ENCODE measurements around the gene ZNF580. TPM values are rescaled to one million over a fixed set of nuclear protein-coding genes. Genes with fewer than 3 reads are reported as not detected.

Gene ZNF580
- total and polyA plus RNA-seq, 2 of the 13 experiments (the other 11 are each of a cell fraction or from before 2014, with no cell fraction given): 4.4 to 6.0 TPM

DNA sequence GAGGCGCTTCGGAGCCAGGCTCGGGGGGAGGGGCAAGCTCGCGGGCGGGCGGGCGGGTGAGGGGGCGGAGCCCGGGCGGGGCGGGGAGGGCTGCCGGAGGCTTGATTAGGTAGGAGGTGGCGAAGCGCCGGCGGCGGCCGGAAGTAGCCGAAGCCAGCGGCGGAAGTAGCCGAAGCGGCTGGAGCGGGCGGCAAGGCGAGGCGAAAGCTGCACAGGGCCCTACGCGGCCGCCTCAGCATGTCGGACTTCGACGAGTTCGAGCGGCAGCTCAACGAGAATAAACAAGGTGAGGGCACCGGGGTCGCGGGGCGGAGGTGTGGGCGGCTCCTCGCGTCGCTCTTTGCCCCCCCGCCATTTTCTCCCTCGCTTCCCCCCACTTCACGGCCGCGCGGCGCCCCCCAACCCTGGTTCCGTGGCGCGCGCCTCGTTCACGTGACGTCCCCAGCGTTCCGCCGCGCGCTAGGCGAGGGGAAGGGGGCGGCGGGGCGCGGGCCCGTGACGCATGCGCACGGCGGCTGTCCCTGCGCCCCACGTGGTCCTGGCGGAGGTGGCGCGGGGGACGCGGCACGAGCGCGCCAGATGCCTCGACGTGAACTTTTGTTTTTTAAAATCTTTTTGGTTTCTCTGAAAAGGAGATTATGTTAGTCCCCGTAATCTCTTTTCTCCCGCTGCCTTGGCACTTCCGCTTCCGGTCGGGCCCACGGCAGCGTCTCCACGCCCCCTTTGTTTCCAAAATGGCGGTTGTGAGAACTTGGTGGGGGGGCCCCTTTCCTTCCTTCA is 14.3 kb downstream of the ZNF580 start, which contains the start of gene U2AF2 (continued):
- TF ChIP-seq, protein P1, sequence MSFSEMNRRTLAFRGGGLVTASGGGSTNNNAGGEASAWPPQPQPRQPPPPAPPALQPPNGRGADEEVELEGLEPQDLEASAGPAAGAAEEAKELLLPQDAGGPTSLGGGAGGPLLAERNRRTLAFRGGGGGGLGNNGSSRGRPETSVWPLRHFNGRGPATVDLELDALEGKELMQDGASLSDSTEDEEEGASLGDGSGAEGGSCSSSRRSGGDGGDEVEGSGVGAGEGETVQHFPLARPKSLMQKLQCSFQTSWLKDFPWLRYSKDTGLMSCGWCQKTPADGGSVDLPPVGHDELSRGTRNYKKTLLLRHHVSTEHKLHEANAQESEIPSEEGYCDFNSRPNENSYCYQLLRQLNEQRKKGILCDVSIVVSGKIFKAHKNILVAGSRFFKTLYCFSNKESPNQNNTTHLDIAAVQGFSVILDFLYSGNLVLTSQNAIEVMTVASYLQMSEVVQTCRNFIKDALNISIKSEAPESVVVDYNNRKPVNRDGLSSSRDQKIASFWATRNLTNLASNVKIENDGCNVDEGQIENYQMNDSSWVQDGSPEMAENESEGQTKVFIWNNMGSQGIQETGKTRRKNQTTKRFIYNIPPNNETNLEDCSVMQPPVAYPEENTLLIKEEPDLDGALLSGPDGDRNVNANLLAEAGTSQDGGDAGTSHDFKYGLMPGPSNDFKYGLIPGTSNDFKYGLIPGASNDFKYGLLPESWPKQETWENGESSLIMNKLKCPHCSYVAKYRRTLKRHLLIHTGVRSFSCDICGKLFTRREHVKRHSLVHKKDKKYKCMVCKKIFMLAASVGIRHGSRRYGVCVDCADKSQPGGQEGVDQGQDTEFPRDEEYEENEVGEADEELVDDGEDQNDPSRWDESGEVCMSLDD (CRISPR knock-in tag; IDR thresholded peaks at IDR 0.05; ENCODE audit: borderline replicate concordance): no peak
- TF ChIP-seq ZNF383 (CRISPR knock-in tag; IDR thresholded peaks at IDR 0.05; ENCODE audit: borderline replicate concordance) (no peak), ZNF737 (CRISPR knock-in tag; IDR thresholded peaks at IDR 0.05; ENCODE audit: borderline replicate concordance) (no peak), TBL1XR1 (IDR thresholded peaks at IDR 0.05; ENCODE audit: borderline replicate concordance, low read length, partially characterized antibody) (peak; percentile 8), MZF1 (CRISPR knock-in tag; IDR thresholded peaks at IDR 0.05; ENCODE audit: borderline replicate concordance) (no peak), ZMAT3 (CRISPR knock-in tag; conservative IDR thresholded peaks at IDR 0.05) (no peak; the same call in 1 of the 2 replicates), CBX5 (CRISPR knock-in tag; IDR thresholded peaks at IDR 0.05; ENCODE audit: borderline replicate concordance) (no peak), NFKB2 (CRISPR knock-in tag; IDR thresholded peaks at IDR 0.05; ENCODE audit: borderline replicate concordance) (peak; percentile 54; the same call in 1 of the 2 replicates), XBP1 (CRISPR knock-in tag; IDR thresholded peaks at IDR 0.05) (no peak), NR3C1 (CRISPR knock-in tag; IDR thresholded peaks at IDR 0.05) (no peak), HNF4G (IDR thresholded peaks at IDR 0.05; ENCODE audit: borderline replicate concordance, low read depth, low read length) (0 out of 2 replicates have a peak, but pooled peaks have one; percentile 30), HNF4G (CRISPR knock-in tag; IDR thresholded peaks at IDR 0.05; ENCODE audit: borderline replicate concordance, low read depth) (0 out of 2 replicates have a peak, but pooled peaks have one; percentile 14), NFYB (CRISPR knock-in tag; IDR thresholded peaks at IDR 0.05) (no peak; the same call in 1 of the 2 replicates), IKZF1 (IDR thresholded peaks at IDR 0.05) (no peak), ZNF562 (CRISPR knock-in tag; IDR thresholded peaks at IDR 0.05; ENCODE audit: borderline replicate concordance) (no peak), FOXK1 (CRISPR knock-in tag; IDR thresholded peaks at IDR 0.05; ENCODE audit: borderline replicate concordance, low read depth) (0 out of 2 replicates have a peak, but pooled peaks have one; percentile 25), NR2F2 (IDR thresholded peaks at IDR 0.05; ENCODE audit: borderline replicate concordance, low read depth) (no peak), ZNF180 (CRISPR knock-in tag; IDR thresholded peaks at IDR 0.05; ENCODE audit: borderline replicate concordance, low read depth) (no peak)
- TF ChIP-seq, protein P2, sequence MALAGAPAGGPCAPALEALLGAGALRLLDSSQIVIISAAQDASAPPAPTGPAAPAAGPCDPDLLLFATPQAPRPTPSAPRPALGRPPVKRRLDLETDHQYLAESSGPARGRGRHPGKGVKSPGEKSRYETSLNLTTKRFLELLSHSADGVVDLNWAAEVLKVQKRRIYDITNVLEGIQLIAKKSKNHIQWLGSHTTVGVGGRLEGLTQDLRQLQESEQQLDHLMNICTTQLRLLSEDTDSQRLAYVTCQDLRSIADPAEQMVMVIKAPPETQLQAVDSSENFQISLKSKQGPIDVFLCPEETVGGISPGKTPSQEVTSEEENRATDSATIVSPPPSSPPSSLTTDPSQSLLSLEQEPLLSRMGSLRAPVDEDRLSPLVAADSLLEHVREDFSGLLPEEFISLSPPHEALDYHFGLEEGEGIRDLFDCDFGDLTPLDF (CRISPR knock-in tag; IDR thresholded peaks at IDR 0.05): peak; percentile 48
- TF ChIP-seq, protein P3, sequence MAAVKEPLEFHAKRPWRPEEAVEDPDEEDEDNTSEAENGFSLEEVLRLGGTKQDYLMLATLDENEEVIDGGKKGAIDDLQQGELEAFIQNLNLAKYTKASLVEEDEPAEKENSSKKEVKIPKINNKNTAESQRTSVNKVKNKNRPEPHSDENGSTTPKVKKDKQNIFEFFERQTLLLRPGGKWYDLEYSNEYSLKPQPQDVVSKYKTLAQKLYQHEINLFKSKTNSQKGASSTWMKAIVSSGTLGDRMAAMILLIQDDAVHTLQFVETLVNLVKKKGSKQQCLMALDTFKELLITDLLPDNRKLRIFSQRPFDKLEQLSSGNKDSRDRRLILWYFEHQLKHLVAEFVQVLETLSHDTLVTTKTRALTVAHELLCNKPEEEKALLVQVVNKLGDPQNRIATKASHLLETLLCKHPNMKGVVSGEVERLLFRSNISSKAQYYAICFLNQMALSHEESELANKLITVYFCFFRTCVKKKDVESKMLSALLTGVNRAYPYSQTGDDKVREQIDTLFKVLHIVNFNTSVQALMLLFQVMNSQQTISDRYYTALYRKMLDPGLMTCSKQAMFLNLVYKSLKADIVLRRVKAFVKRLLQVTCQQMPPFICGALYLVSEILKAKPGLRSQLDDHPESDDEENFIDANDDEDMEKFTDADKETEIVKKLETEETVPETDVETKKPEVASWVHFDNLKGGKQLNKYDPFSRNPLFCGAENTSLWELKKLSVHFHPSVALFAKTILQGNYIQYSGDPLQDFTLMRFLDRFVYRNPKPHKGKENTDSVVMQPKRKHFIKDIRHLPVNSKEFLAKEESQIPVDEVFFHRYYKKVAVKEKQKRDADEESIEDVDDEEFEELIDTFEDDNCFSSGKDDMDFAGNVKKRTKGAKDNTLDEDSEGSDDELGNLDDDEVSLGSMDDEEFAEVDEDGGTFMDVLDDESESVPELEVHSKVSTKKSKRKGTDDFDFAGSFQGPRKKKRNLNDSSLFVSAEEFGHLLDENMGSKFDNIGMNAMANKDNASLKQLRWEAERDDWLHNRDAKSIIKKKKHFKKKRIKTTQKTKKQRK (IDR thresholded peaks at IDR 0.05; ENCODE audit: low read length): no peak
- TF ChIP-seq, protein P4, sequence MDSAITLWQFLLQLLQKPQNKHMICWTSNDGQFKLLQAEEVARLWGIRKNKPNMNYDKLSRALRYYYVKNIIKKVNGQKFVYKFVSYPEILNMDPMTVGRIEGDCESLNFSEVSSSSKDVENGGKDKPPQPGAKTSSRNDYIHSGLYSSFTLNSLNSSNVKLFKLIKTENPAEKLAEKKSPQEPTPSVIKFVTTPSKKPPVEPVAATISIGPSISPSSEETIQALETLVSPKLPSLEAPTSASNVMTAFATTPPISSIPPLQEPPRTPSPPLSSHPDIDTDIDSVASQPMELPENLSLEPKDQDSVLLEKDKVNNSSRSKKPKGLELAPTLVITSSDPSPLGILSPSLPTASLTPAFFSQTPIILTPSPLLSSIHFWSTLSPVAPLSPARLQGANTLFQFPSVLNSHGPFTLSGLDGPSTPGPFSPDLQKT (CRISPR knock-in tag; IDR thresholded peaks at IDR 0.05; ENCODE audit: borderline replicate concordance): no peak
